Endodermal cell (in vitro differentiated cells): ENCODE results near the gene GALNT17. TPM values are rescaled to one million over a fixed set of nuclear protein-coding genes. Genes with fewer than 3 reads are reported as not detected.
A peak's percentile ranks its signal among the peaks of the same experiment; 100 is the strongest.

ENCODE experiments used
- DNase-seq: peaks from one replicate; pipeline ENCODE4 v3.0.0-alpha.2; 2017
- H3K27ac ChIP-seq: 2 replicates; pipeline ENCODE4 v1.5.1; 2013; ENCODE audit warnings: mild to moderate bottlenecking, low read depth, low read length, moderate library complexity
- H3K27me3 ChIP-seq: 2 replicates; pipeline ENCODE4 v1.6.1; 2013; ENCODE audit warnings: mild to moderate bottlenecking, low read length, moderate library complexity; ENCODE audit not compliant: insufficient read depth, control insufficient read depth, poor library complexity, severe bottlenecking
- H3K36me3 ChIP-seq: 2 replicates; pipeline ENCODE4 v1.7.0; 2013; ENCODE audit warnings: mild to moderate bottlenecking, low read length, moderate library complexity; ENCODE audit not compliant: control insufficient read depth, insufficient read depth
- H3K4me1 ChIP-seq: one replicate; pipeline ENCODE4 v1.7.0; 2013; ENCODE audit warnings: low read length; ENCODE audit not compliant: control insufficient read depth, insufficient read depth
- H3K4me3 ChIP-seq: 2 replicates; pipeline ENCODE4 v1.5.1; 2013; ENCODE audit warnings: mild to moderate bottlenecking, low read length, moderate library complexity
- H3K9ac ChIP-seq: 2 replicates; pipeline ENCODE4 v1.6.1; 2013; ENCODE audit warnings: mild to moderate bottlenecking, low read length, moderate library complexity; ENCODE audit not compliant: poor library complexity, severe bottlenecking; ENCODE audit errors: extremely low read depth
- H3K9me3 ChIP-seq: 2 replicates; pipeline ENCODE4 v1.6.1; 2013; ENCODE audit warnings: mild to moderate bottlenecking, low read length, moderate library complexity; ENCODE audit not compliant: control insufficient read depth
- H3K27ac Mint-ChIP-seq: 2 replicates; pipeline ENCODE4 v1.8.0; 2020; ENCODE audit warnings: mixed read lengths
- H3K27me3 Mint-ChIP-seq: 2 replicates; pipeline ENCODE4 v1.8.0; 2021; ENCODE audit warnings: mild to moderate bottlenecking, mixed read lengths; ENCODE audit not compliant: insufficient read depth
- H3K36me3 Mint-ChIP-seq: 2 replicates; pipeline ENCODE4 v1.8.0; 2020; ENCODE audit warnings: low read depth, mixed read lengths
- H3K4me1 Mint-ChIP-seq: 2 replicates; pipeline ENCODE4 v1.8.0; 2020; ENCODE audit warnings: mixed read lengths
- H3K4me3 Mint-ChIP-seq: 2 replicates; pipeline ENCODE4 v1.8.0; 2020; ENCODE audit warnings: mild to moderate bottlenecking, moderate library complexity, mixed read lengths
- H3K9me3 Mint-ChIP-seq: 2 replicates; pipeline ENCODE4 v1.8.0; 2020; ENCODE audit warnings: mild to moderate bottlenecking, mixed read lengths
- CTCF ChIP-seq: fragments of 200-600 bp; sonication (generic); conservative IDR thresholded peaks from 2 replicates; pipeline ENCODE4 v1.5.0; 2021; ENCODE audit warnings: antibody characterized with exemption, mild to moderate bottlenecking
- WGBS, 2 experiments: methylation state at CpG; one replicate each; pipeline versions ENCODE4 v1.1.5 to v1.1.7; 2013; ENCODE audit warnings: missing lambda C conversion rate in 2 of 2, mixed read lengths in 1 of 2; ENCODE audit not compliant: insufficient coverage in 1 of 2, insufficient read length in 1 of 2; 5-methylcytosine and 5-hydroxymethylcytosine counted together
- total RNA-seq, 2 donors: library from RNA; stranded (reverse); fragmentation: NEBNext Ultra II Directional in 1 of 2; extraction: Animal tissue kit (Norgen Biotek cat#: 25700) in 1 of 2; gene quantifications; 2 replicates in 1 of 2; 3 replicates in 1 of 2; pipeline ENCODE4 v1.2.1, GENCODE V29; 2021

GALNT17 gene
- total RNA-seq, 2 donors from 2014 or later: 60.4 to 61.3 TPM

DNA sequence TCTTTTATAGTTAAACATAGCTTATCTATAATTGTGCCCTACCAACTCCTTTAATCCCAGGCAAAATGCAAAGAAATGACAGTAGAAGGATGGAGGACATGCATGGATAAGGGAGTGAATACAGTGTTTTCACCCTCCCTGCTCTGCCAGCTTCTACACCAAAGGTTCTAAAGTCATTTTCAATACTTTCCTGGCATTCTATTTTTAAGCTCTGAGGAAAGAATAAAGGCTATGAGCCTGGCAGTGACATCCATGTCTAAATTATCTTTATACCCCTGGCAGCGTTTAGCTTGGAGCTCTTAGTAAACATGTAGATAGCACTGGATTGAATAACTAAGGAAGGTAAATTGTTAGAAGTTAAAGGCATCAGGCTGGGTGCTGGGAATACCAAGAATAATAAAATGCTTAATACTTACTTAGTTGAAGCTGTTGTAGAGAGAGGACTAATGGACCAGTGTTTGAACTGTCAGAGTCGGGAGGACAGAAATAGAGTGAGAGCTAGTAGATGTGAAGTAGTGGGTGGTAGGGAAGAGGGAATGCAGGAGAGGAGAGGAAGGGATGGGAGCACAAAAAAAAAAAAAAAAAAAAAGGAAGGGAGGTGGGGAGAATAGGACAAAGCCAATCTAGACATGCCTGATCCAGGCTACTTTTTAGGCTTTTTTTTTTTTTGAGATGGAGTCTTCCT, 518.9 kb downstream of the GALNT17 start:
- H3K27ac Mint-ChIP-seq: no peak overlapping the region
- no peak overlapping the region for H3K4me3 Mint-ChIP-seq
- Histone ChIP-seq H3K4me3 (no peak overlapping the region), H3K9ac (no peak overlapping the region), H3K9me3 (peaks cover 10% of the 10 kb centered on the region), H3K27ac (no peak overlapping the region), H3K27me3 (no peaks in the 10 kb centered on the region), H3K4me1 (no peaks in the 10 kb centered on the region), H3K36me3 (peaks cover 27% of the 10 kb centered on the region)
- peaks cover 13% of the 10 kb centered on the region for H3K4me1 Mint-ChIP-seq
- peaks cover 23% of the 10 kb centered on the region for H3K36me3 Mint-ChIP-seq
- peaks cover 19% of the 10 kb centered on the region for H3K9me3 Mint-ChIP-seq
- no peak for TF ChIP-seq CTCF
- DNase-seq: no peak
- WGBS, 2 experiments: 87% methylated on average over 2 of the region's 2 CpGs; no CpG with 5 or more reads in 1 of the 2 experiments
- H3K27me3 Mint-ChIP-seq: no peaks in the 10 kb centered on the region

- Histone ChIP-seq H3K27me3 (no peaks in the 10 kb centered on the region), H3K4me3 (no peak overlapping the region), H3K27ac (no peak overlapping the region), H3K4me1 (no peaks in the 10 kb centered on the region), H3K9ac (no peak overlapping the region), H3K36me3 (peaks cover 24% of the 10 kb centered on the region), H3K9me3 (peaks cover 8% of the 10 kb centered on the region)
- Mint-ChIP-seq H3K4me3 (no peak overlapping the region), H3K36me3 (peaks cover 21% of the 10 kb centered on the region), H3K4me1 (peaks cover 16% of the 10 kb centered on the region), H3K27me3 (no peaks in the 10 kb centered on the region), H3K27ac (peak overlapping the region; percentile 16), H3K9me3 (peaks cover 18% of the 10 kb centered on the region)
- WGBS, 2 experiments: 90 to 95% methylated on average over 6 to 8 of the region's 8 CpGs
- no peak for DNase-seq
- no peak for TF ChIP-seq CTCF
These were observed 520.6 kb downstream of the GALNT17 start for GRCh38 chr7:71652510-71652909.

DNA sequence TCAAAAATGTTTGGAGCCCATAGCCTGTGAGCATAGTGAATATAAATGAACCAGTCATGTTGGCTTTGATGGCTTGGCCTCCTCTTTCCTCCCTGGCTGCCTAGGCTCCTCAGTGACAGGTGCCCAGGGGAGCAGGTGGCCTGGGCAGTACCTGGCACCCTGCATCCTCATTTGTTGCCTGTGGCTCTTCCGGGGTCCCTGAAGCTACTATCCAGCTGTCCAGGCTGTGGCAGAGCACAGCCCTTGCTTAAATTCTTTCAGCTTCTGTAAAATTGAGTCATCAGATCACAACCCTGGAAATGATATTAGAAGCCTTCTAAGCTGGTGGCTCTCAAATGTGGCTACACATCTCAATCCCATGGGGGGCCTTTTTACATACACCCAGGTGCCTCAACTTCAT, 525.4 kb downstream of the GALNT17 start:
- Histone ChIP-seq H3K4me3 (no peak overlapping the region), H3K27ac (no peak overlapping the region), H3K4me1 (no peaks in the 10 kb centered on the region), H3K9ac (no peak overlapping the region), H3K27me3 (no peaks in the 10 kb centered on the region), H3K9me3 (peaks cover 2% of the 10 kb centered on the region), H3K36me3 (no peaks in the 10 kb centered on the region)
- H3K36me3 Mint-ChIP-seq: peaks cover 17% of the 10 kb centered on the region
- H3K27me3 Mint-ChIP-seq: no peaks in the 10 kb centered on the region
- TF ChIP-seq CTCF: no peak
- H3K9me3 Mint-ChIP-seq: peaks cover 1% of the 10 kb centered on the region
- H3K4me3 Mint-ChIP-seq: no peak overlapping the region
- peaks cover 11% of the 10 kb centered on the region for H3K4me1 Mint-ChIP-seq
- 67 to 95% methylated on average over 1 of the region's 1 CpG for WGBS, 2 experiments
- DNase-seq: no peak
- H3K27ac Mint-ChIP-seq: no peak overlapping the region
